Liver (tissue), 9 donors: ENCODE measurements around the gene SET. TPM values are rescaled to one million over a fixed set of nuclear protein-coding genes. Genes with fewer than 3 reads are reported as not detected.
"Not testable (repeated sequence)": the region's sequence is repeated elsewhere in the genome, so short reads cannot be mapped to it uniquely, and the experiment has no call there.

ENCODE experiments used
- DNase-seq: peaks from one replicate; pipeline ENCODE4 v3.0.0-alpha.2; 2017; ENCODE audit warnings: low spot score
- H3K27ac ChIP-seq, 2 donors: one replicate each; pipeline ENCODE4 v1.7.0; 2013; ENCODE audit warnings: inconsistent platforms in 2 of 2, low read length in 2 of 2, control low read depth in 1 of 2, low read depth in 1 of 2, mild to moderate bottlenecking in 1 of 2
- H3K27me3 ChIP-seq, 4 donors: one replicate each; pipeline versions ENCODE4 v1.6.1 to v1.7.0; 2013; ENCODE audit warnings: low read length in 3 of 4, inconsistent platforms in 1 of 4, mild to moderate bottlenecking in 1 of 4, moderate library complexity in 1 of 4; ENCODE audit not compliant: control insufficient read depth in 4 of 4, insufficient read depth in 4 of 4
- H3K36me3 ChIP-seq, 4 donors: one replicate each; pipeline versions ENCODE4 v1.6.1 to v1.7.0; 2013; ENCODE audit warnings: low read length in 3 of 4, mild to moderate bottlenecking in 3 of 4, low read depth in 1 of 4, moderate library complexity in 1 of 4; ENCODE audit not compliant: control insufficient read depth in 4 of 4, insufficient read depth in 3 of 4
- H3K4me1 ChIP-seq, 4 donors: one replicate each; pipeline versions ENCODE4 v1.6.1 to v1.7.0; 2013; ENCODE audit warnings: low read length in 3 of 4, mild to moderate bottlenecking in 3 of 4, moderate library complexity in 1 of 4; ENCODE audit not compliant: control insufficient read depth in 4 of 4, insufficient read depth in 4 of 4
- H3K4me3 ChIP-seq, 3 donors: one replicate each; pipeline versions ENCODE4 v1.6.1 to v1.7.0; 2013; ENCODE audit warnings: low read length in 3 of 3, control low read depth in 1 of 3, low read depth in 1 of 3, mild to moderate bottlenecking in 1 of 3
- H3K9ac ChIP-seq, 2 donors: one replicate each; pipeline ENCODE4 v1.7.0; 2013; ENCODE audit warnings: low read length in 2 of 2, mild to moderate bottlenecking in 2 of 2, moderate library complexity in 2 of 2, control low read depth in 1 of 2, low read depth in 1 of 2
- H3K9me3 ChIP-seq, 4 donors: one replicate each; pipeline versions ENCODE4 v1.6.1 to v1.7.0; 2013; ENCODE audit warnings: low read length in 3 of 4; ENCODE audit not compliant: control insufficient read depth in 4 of 4
- EGR1 ChIP-seq, 2 donors: IDR thresholded peaks; 2 replicates each; pipeline ENCODE4 v1.6.1; 2016 to 2018; ENCODE audit warnings: antibody characterized with exemption in 2 of 2, low read depth in 2 of 2
- FOXA1 ChIP-seq: IDR thresholded peaks from 2 replicates; pipeline ENCODE4 v1.6.1; 2016; ENCODE audit warnings: antibody characterized with exemption
- FOXA2 ChIP-seq: IDR thresholded peaks from 2 replicates; pipeline ENCODE4 v1.6.1; 2016; ENCODE audit warnings: antibody characterized with exemption
- GABPA ChIP-seq, 2 donors: IDR thresholded peaks in 1 of 2; conservative IDR thresholded peaks in 1 of 2; 2 replicates each; pipeline ENCODE4 v1.6.1; 2016; ENCODE audit warnings: antibody characterized with exemption in 2 of 2, mild to moderate bottlenecking in 1 of 2, moderate library complexity in 1 of 2
- HNF4A ChIP-seq, 2 donors: conservative IDR thresholded peaks; 2 replicates each; pipeline ENCODE4 v1.6.1; 2016; ENCODE audit warnings: antibody characterized with exemption in 2 of 2, mild to moderate bottlenecking in 2 of 2
- HNF4G ChIP-seq: IDR thresholded peaks from 2 replicates; pipeline ENCODE4 v1.6.1; 2016; ENCODE audit warnings: antibody characterized with exemption
- JUND ChIP-seq, 2 donors: IDR thresholded peaks; 2 replicates each; pipeline ENCODE4 v1.6.1; 2016; ENCODE audit warnings: antibody characterized with exemption in 2 of 2
- RXRA ChIP-seq, 2 donors: IDR thresholded peaks; 2 replicates each; pipeline ENCODE4 v1.6.1; 2017 to 2018; ENCODE audit warnings: antibody characterized with exemption in 2 of 2, mild to moderate bottlenecking in 1 of 2
- SP1 ChIP-seq: IDR thresholded peaks from 2 replicates; pipeline ENCODE4 v1.6.1; 2018; ENCODE audit warnings: antibody characterized with exemption, mild to moderate bottlenecking
- TAF1 ChIP-seq: conservative IDR thresholded peaks from 2 replicates; pipeline ENCODE4 v1.6.1; 2016; ENCODE audit warnings: antibody characterized with exemption, mild to moderate bottlenecking
- YY1 ChIP-seq: IDR thresholded peaks from 2 replicates; pipeline ENCODE4 v1.6.1; 2016; ENCODE audit warnings: antibody characterized with exemption, mild to moderate bottlenecking
- WGBS: extraction: QIAGEN DNeasy Blood & Tissue Kit; methylation state at CpG from one replicate; pipeline ENCODE4 v1.1.7; 2013; 5-methylcytosine and 5-hydroxymethylcytosine counted together
- polyA plus RNA-seq, 2 donors: library from polyadenylated mRNA; stranded (reverse) in 1 of 2; unstranded in 1 of 2; fragments of 200-250 nt in 1 of 2; fragments of >200 nt in 1 of 2; fragmentation: Nextera tagmentation in 1 of 2; extraction: Ambion mirVana in 1 of 2; gene quantifications; one replicate each; pipeline versions ENCODE4 v1.2.1 to v1.2.3, GENCODE V29; 2013 to 2015
- total RNA-seq, 2 donors: library from RNA; depleted of rRNA; stranded (reverse); fragments of >200 nt; gene quantifications; one replicate each; pipeline ENCODE4 v1.2.3, GENCODE V29; 2014
- TF ChIP-seq, protein P1 (sequence below): IDR thresholded peaks from 2 replicates; pipeline ENCODE4 v1.6.1; 2016; ENCODE audit warnings: antibody characterized with exemption
- TF ChIP-seq, protein P2 (sequence below): IDR thresholded peaks from 2 replicates; pipeline ENCODE4 v1.6.1; 2016; ENCODE audit warnings: antibody characterized with exemption
- TF ChIP-seq, protein P3 (sequence below): fragments of 150-350 bp; IDR thresholded peaks from 2 replicates; pipeline ENCODE4 v1.5.1; 2017; ENCODE audit warnings: improper control_type of control experiment, low read depth, low read length; ENCODE audit not compliant: missing input control
- TF ChIP-seq, protein P4 (sequence below): IDR thresholded peaks from 2 replicates; pipeline ENCODE4 v1.6.1; 2016; ENCODE audit warnings: antibody characterized with exemption
- donor health status: healthy.
- donor health status: healthy.
- donor health status: healthy.
- donor health status: healthy.
- donor health status: healthy.

SET gene
- total and polyA plus RNA-seq, 4 donors = 58.2 to 95.6 (median 69.3) TPM

DNA sequence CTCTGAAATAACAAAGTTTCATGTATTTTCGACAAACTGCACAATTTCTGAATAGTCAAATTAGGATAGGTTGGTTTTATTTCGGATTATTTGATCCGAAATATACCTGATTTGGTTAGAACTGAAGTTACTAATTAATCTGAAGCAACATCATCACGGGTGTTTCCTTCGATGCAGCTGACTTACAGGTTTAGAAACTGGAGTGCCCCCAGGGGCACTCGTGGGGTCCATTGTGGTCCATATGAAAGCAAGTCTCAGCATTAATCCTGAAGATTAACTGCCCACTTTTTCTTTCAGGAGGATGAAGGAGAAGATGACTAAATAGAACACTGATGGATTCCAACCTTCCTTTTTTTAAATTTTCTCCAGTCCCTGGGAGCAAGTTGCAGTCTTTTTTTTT lies 5.3 kb downstream of the SET start:
- Histone ChIP-seq H3K27ac (no peak overlapping the region), H3K9ac (no peak overlapping the region), H3K4me3 (no peak overlapping the region), H3K36me3 (peaks cover 7 to 39% (median 29%) of the 10 kb centered on the region in 4 donors), H3K27me3 (no peaks in the 10 kb centered on the region), H3K9me3 (no peaks in the 10 kb centered on the region), H3K4me1 (peaks cover 0 to 14% (median 8%) of the 10 kb centered on the region in 4 donors)
- TF ChIP-seq FOXA2 (no peak), GABPA (IDR thresholded peaks at IDR 0.05 in 1 of 2, conservative IDR thresholded peaks at IDR 0.05 in 1 of 2) (no peak), RXRA (IDR thresholded peaks at IDR 0.05) (no peak), JUND (IDR thresholded peaks at IDR 0.05) (no peak), HNF4G (no peak), SP1 (no peak), YY1 (no peak), FOXA1 (no peak)
- TF ChIP-seq, protein P1, sequence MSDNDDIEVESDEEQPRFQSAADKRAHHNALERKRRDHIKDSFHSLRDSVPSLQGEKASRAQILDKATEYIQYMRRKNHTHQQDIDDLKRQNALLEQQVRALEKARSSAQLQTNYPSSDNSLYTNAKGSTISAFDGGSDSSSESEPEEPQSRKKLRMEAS = no peak
- TF ChIP-seq, protein P2, sequence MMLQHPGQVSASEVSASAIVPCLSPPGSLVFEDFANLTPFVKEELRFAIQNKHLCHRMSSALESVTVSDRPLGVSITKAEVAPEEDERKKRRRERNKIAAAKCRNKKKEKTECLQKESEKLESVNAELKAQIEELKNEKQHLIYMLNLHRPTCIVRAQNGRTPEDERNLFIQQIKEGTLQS = no peak
- 85% methylated on average over 6 of the region's 6 CpGs for WGBS
- DNase-seq = no peak

DNA sequence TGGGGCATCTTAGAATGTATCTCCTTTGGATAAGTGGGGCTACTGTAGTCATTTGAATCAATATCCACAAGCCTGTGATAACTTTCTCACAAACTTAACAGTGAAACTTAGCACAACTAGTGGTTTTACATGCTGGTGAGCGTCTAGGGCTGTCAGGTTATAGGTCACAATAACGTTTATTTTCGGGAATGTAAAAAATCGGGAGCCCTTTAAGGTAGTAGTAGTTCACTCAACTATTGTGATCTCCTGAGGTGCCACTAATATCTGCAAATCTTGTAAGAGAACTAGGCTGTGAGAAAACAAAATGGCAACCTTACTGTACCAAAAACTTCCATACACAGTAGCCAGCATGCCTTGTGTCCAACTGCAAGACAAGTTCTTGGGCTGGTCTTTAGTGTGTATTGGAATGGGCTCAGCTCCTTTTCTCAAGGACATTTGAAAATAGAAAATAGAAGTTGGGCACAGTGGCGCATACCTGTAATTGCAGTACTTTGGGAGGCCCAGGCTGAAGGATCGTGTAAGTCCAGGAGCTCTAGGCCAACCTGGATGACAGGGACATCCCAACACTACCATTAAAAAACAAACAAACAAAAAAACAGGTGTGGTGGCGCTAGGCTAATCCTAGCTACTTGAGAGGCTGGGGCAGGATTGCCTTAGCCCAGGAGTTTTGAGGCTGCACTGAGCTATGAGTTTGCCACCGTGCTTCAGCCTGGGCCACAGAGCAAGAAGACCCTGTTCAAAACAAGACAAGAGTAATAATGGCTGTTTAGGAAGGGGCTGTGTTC lies 8.1 kb downstream of the SET start:
- no peak for DNase-seq

DNA sequence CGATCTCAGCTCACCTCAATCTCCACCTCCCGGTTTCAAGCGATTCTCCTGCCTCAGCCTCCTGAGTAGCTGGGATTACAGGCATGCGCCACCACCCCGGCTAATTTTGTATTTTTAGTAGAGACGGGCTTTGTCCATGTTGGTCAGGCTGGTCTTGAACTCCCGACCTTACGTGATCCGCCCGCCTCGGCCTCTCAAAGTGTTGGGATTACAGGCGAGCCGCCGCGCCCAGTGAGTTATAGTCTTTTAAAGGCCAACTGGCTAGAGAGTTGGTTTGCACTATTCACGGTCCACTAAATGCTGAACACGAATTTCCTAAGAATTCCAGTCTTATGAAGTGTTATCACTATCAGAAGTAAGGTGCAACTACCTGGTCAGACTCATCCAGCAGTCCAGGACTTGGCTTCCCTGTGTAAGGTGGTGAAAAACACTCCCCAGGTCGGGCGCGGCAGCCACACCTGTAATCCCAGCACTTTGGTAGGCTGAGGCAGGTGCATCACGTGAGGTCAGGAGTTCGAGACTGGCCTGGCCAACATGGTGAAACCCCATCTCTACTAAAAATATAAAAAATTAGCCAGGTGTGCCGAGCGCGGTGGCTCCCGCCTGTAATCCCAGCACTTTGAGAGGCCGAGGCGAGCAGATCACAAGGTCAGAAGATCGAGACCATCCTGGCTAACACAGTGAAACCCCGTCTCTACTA lies 10.2 kb downstream of the SET start:
- H3K27me3 ChIP-seq, H3K9ac ChIP-seq, DNase-seq, H3K4me1 ChIP-seq, H3K4me3 ChIP-seq, H3K27ac ChIP-seq, H3K9me3 ChIP-seq: not testable (repeated sequence)
- 94% methylated on average over 30 of the region's 30 CpGs for WGBS
- H3K36me3 ChIP-seq = peaks cover 3 to 11% (median 7%) of the 10 kb centered on the region in 4 donors

More for the DNA sequence above, 8.1 kb downstream of the SET start:
- 79% methylated on average over 8 of the region's 8 CpGs for WGBS
- H3K27ac ChIP-seq = no peak overlapping the region
- H3K9ac ChIP-seq = no peak overlapping the region
- H3K4me3 ChIP-seq = no peak overlapping the region
- H3K4me1 ChIP-seq = peaks cover 0 to 3% (median 0%) of the 10 kb centered on the region in 4 donors
- TF ChIP-seq JUND (IDR thresholded peaks at IDR 0.05) = no peak
- TF ChIP-seq HNF4G = no peak
- TF ChIP-seq FOXA2 = no peak
- no peak for TF ChIP-seq GABPA (IDR thresholded peaks at IDR 0.05 in 1 of 2, conservative IDR thresholded peaks at IDR 0.05 in 1 of 2)
- TF ChIP-seq, protein P3, sequence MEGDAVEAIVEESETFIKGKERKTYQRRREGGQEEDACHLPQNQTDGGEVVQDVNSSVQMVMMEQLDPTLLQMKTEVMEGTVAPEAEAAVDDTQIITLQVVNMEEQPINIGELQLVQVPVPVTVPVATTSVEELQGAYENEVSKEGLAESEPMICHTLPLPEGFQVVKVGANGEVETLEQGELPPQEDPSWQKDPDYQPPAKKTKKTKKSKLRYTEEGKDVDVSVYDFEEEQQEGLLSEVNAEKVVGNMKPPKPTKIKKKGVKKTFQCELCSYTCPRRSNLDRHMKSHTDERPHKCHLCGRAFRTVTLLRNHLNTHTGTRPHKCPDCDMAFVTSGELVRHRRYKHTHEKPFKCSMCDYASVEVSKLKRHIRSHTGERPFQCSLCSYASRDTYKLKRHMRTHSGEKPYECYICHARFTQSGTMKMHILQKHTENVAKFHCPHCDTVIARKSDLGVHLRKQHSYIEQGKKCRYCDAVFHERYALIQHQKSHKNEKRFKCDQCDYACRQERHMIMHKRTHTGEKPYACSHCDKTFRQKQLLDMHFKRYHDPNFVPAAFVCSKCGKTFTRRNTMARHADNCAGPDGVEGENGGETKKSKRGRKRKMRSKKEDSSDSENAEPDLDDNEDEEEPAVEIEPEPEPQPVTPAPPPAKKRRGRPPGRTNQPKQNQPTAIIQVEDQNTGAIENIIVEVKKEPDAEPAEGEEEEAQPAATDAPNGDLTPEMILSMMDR = no peak
- TF ChIP-seq HNF4A (conservative IDR thresholded peaks at IDR 0.05) = no peak
- TF ChIP-seq, protein P1 = no peak
- no peak for TF ChIP-seq TAF1
- TF ChIP-seq, protein P4, sequence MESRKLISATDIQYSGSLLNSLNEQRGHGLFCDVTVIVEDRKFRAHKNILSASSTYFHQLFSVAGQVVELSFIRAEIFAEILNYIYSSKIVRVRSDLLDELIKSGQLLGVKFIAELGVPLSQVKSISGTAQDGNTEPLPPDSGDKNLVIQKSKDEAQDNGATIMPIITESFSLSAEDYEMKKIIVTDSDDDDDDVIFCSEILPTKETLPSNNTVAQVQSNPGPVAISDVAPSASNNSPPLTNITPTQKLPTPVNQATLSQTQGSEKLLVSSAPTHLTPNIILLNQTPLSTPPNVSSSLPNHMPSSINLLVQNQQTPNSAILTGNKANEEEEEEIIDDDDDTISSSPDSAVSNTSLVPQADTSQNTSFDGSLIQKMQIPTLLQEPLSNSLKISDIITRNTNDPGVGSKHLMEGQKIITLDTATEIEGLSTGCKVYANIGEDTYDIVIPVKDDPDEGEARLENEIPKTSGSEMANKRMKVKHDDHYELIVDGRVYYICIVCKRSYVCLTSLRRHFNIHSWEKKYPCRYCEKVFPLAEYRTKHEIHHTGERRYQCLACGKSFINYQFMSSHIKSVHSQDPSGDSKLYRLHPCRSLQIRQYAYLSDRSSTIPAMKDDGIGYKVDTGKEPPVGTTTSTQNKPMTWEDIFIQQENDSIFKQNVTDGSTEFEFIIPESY = no peak
- TF ChIP-seq EGR1 (IDR thresholded peaks at IDR 0.05; ENCODE audit: low read depth in 2 of 2) = no peak
- TF ChIP-seq, protein P2 = no peak
- no peak for TF ChIP-seq RXRA (IDR thresholded peaks at IDR 0.05)
- no peaks in the 10 kb centered on the region for H3K27me3 ChIP-seq
- no peaks in the 10 kb centered on the region for H3K9me3 ChIP-seq
- peaks cover 4 to 30% (median 25%) of the 10 kb centered on the region in 4 donors for H3K36me3 ChIP-seq
